HS-27A (cell line): ENCODE results near the gene NFASC.

Experiments
- DNase-seq: peaks from one replicate; pipeline ENCODE4 v3.0.0-alpha.2; 2012; ENCODE audit warnings: low read depth, missing footprints

Gene NFASC

GRCh38 chr1:205041998-205042910, 171.6 kb downstream of the NFASC start:
- no peak for DNase-seq

DNA sequence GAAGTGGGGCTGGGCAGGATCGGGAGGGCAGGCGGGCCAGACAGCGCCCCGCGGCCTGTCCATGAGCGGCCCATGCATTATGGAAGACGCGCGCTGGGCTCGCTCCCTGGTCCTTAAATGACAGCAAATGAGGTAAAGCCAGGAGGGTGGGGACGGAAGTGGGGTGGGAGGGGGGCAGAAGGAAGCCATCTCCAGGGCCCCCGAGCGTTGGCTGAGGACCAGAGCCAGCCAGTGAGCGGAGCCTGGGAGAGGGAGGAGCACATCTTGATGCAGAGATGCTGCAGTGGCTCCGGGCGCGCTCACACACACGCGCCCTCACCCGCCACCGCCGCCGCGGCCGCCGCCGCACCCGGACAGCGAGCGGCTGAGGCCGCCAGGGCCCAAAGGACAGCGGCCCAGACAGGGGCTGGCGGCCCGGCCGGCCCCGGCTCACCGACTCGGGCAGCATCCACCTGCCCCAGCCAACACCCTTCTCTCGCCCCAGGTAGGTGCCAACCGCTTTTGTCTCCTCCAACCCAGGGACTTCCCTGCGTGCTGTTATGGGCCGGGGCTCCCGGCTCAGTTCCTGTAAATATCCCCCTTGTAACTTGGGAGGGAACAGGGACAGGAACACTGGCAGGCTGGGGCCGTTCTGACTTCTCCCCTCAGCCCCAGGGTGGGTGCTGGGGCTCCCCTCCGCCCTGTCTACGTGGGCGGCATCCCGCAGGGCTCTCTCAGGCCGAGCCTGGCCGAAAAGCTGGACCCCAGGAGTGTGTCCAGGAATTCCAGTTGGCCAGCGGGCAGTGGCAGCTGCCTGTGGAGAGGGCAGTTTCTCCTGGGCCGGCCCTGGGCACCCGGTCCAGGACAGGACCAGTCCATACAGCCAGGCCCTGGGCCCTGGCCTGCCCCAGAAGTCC, 172.5 kb downstream of the NFASC start, which contains the start of gene CNTN2:
TSS of gene CNTN2 (plus strand) at position 302 of the 896 bp plus-strand sequence. CDS start 9,974 bp downstream, outside the sequence.
- DNase-seq, result no peak

DNA sequence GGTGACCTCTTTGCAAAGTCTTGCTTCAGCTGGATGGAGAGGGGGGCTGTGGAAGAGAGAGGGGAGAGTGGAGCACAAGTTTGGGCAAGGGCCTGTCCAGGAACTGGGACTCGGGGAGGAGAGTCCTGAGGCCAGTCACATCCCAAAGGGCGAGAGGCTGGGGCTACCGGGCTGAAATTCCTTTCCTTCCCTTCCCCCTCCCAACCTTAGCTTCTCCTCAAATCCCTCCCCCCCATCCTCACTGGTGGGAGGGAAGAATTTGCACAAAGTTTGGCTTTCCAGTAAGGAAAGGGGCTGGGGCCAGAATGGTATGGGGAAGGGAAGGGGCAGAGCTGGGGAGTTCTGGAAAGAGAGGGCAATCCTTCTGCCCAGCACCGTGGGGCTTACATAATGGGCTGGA, 173.2 kb downstream of the NFASC start:
- no peak for DNase-seq

DNA sequence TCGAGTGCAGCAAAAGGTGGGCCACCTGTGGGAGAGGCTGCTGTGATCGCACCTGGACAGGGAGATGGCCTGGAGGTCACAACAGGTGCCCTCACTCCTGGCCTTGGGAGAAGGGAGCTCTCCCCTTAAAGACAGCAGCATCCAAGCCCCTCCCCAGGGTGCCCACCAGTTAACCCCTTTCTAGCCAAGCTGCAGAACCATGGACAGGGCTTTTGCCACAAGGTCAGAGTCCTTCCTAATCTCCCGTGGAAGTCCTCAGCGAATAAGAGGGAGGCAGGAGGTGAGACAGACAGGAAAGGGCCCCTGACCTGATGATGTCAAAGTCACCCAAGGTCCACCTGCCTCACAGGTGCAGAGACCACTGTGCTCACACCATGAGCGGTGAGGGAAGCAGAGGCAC, 174.1 kb downstream of the NFASC start:
- DNase-seq, result no peak

DNA sequence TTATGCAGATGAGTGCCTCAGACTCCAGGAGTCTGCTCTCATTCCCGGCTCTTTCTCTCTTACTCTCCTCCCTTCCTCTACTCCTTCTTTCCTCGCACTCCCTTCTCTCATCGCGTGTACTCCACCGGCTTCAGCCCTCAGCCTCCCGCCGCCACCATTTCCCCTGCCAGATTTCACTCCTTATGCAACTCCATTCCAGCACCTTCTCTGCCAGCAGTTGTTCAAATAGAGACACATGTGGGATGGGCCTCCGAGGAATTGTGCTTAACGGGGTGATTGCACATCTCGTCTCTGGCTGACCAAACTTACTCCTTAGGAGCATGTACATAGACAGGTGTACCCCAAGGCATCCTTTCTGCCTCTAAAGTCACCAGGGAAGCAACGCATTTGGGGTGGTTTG, 174.5 kb downstream of the NFASC start:
- no peak for DNase-seq

DNA sequence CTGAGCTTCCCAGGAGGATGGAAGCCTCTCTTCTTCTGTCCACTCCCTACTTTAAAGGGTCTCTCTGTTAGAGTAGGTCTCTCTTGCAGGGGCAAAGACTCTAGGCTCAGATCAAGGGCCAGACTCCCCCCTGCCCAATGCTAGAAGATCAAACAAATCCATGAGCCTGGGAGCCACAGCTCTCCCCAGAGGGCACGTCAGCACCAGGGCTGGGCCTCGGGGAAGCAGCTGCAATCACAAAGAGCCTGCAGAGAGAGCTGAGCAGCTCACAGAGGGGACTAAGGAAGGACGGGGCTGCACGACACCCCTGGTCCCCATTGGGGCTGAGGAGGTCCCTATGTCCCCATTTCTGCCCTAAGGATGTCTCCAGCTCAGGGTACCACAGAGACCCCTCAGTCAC, 176.2 kb downstream of the NFASC start:
- no peak for DNase-seq

GRCh38 chr1:205047764-205048231, 177.1 kb downstream of the NFASC start:
- DNase-seq, result no peak

- DNase-seq, result no peak
These were observed 177.7 kb downstream of the NFASC start for GRCh38 chr1:205048382-205048781.

DNA sequence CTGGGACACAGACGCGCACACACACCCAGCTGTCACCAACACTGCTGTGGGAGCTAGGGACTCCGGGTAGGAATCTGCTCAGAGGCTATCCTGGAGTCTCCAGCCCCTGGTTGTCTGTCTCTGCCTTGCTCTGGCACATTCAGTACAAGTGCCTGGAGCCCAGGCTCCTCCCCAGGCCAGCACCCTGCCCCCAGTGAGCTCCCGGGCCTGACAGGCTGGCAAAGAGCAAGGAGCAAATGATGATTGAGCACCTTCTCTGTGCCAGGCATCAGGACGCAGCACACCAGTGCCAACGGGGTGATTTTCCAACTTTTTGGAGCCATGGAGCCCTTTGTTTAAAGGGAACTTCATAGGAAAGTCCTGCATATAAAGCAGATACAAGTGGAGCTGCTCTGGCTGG, 178.8 kb downstream of the NFASC start:
- no peak for DNase-seq

DNA sequence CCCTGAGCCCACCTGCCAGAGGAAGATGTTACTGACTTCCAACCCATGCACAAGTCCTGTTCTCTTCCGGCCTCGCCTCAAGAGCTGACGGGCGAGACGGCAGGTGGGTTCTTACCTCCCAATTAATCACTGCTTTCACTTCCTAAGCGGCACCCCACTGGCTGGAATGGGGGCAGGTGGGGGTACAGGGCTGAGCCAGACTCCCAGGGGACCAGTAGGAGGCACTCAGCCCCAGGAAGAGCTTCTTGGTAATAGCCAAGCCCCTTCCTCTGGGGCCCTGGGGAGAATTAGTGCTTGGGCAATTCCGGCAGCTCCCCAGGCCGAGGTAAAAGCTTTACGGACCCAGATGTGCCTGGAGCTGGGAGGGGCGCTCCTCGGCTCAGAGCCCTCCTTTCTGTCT, 182.0 kb downstream of the NFASC start:
- DNase-seq, result no peak

- DNase-seq, result no peak
These were observed 182.6 kb downstream of the NFASC start for GRCh38 chr1:205053296-205053695.

DNA sequence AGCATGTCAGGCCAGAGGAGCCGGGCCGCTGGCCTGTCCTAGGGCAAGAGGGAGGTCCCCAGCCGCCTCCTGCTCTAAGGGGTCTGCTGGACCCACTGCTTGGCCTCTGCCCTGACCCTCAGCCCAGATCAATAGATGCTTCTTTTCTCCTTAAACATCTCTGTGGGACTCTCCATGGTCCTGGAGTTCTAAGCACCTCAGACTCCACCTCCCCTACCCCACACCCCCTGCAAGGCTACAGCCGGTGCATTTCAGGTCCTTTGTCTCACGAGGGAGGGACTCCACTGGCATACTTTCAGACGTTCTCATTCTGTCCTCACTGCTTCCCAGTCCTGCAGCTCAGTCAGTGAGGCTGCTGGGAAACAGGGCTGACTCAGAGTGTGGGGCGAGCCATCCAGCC, 183.4 kb downstream of the NFASC start:
- DNase-seq, result no peak

DNA sequence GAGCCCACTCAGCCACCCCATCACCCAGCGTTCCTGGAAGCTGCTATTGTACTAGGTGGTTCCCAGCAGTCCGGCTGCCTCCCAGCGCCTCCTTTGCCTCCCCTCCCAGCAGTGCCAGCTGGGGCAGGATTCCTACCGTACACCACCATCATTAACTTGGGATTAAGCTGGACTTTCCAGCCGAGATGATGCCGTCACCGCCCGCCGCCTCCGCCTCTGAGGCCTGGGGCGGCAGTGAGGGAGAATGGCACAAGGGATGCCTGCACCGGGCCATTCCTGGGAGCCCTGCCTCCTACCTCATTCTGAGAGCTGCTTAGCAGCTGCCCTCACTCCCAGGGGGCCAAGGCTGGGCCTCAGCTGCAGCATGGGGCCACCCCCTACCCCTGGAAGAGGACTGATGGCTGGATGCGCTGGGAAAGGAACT, 185.5 kb downstream of the NFASC start:
- DNase-seq, result no peak

GRCh38 chr1:205056956-205057568, 186.4 kb downstream of the NFASC start:
- no peak for DNase-seq

DNA sequence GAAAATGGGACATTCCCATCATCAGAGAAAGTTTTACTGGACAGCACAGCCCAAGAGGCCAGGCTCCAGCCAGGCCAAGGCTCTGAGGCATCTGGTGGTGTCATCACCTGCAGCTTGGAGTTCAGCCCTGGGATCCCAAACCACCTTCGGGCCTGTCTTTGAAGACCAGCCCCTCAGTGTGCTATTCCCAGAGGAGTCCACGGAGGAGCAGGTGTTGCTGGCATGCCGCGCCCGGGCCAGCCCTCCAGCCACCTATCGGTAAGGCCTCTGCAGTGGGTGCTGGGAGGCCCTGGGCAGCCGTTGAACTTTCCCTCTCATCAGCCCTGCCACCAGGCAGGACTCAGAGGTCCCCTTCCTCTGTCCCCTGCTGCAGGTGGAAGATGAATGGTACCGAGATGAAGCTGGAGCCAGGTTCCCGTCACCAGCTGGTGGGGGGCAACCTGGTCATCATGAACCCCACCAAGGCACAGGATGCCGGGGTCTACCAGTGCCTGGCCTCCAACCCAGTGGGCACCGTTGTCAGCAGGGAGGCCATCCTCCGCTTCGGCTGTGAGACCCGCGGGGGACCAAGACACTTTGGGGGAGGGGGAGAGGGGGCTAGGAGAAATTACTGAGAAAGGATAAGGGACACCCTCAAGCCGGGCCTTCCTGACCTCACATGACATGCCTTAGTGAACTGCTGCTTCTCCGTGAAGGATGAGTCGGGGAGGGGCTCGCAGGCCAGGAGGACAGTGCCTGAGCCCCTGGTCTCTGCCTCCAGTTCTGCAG, 187.3 kb downstream of the NFASC start:
- DNase-seq, result no peak

- DNase-seq, result no peak
These were observed 188.2 kb downstream of the NFASC start for GRCh38 chr1:205058853-205059252.

DNA sequence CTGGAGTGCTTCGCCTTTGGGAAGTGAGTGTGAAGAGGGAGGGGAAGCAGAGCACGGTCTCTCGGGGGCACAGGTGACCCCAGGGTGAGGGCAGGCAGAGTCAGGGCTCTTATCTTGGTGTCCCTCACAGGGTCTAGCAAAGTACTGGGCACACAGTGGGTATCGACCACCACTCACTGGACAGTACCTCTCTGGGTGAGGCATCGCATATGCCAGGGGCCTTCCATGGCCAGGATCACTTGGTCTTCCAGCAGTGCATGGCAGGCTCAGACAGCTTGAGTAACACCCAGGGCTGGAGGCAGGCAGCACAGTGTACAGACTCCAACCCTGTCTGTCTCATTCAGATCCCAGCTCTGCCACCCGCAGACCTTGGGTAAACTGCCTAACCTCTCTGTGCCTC, 189.0 kb downstream of the NFASC start:
- no peak for DNase-seq

DNA sequence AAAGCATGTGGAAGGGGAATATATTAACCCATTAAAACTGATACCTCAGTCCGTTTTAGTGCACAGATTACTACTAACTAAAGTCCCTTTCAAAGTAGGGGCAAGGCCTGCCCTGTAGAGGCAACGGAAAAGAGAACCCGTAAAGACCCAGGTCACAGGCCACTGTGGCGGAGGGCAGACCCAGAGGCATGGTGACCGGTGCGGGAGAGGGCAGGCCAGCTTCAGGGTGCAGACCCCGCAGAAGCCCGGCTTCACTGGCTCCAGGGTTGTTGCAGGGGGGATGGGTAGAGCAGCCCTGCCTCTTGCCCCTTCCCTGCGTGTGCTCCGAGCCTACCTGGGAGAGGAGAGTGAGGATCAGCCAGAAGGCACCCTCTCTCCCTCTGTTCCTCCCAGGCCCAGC, 190.1 kb downstream of the NFASC start:
- DNase-seq, result no peak

GRCh38 chr1:205061227-205061626, 190.6 kb downstream of the NFASC start:
- no peak for DNase-seq

GRCh38 chr1:205061665-205062069, 191.0 kb downstream of the NFASC start:
- no peak for DNase-seq

DNA sequence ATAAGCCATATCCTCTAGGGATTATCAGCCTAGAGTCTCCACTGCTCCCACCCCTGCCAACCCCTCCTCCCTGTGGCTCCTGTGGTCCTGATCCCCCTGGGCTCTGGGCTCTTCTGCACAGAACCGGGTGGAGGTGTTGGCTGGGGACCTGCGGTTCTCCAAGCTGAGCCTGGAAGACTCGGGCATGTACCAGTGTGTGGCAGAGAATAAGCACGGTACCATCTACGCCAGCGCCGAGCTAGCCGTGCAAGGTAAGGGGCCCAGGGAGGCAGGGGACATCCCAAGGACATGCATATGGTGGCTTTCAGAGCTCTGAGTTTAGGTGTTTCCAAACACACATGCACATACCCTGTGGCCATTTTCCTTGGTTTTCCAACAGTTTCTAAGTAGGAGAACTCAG, 191.7 kb downstream of the NFASC start:
- no peak for DNase-seq

- DNase-seq, result no peak
These were observed 192.2 kb downstream of the NFASC start for GRCh38 chr1:205062895-205063294.
